Astrocyte (in vitro differentiated cells and primary cell): ENCODE measurements around the gene RPS6KA1. TPM values are rescaled to one million over a fixed set of nuclear protein-coding genes. Genes with fewer than 3 reads are reported as not detected.

Experiments
- DNase-seq: peaks from one replicate; pipeline ENCODE4 v3.0.0-alpha.2; 2010; ENCODE audit warnings: low read depth
- FAIRE-seq: peaks from 2 replicates; lab custom pipeline; 2011; peaks lifted over from hg19 to GRCh38; lab: Jason Lieb, UNC
- H2AFZ ChIP-seq: 2 replicates; pipeline ENCODE4 v1.6.0; 2012; ENCODE audit warnings: low read depth, low read length, inconsistent platforms
- H3K27ac ChIP-seq: 2 replicates; pipeline ENCODE4 v1.5.1; 2011; ENCODE audit warnings: low read depth, low read length, inconsistent platforms
- H3K27me3 ChIP-seq: 2 replicates; pipeline ENCODE4 v1.6.0; 2011; ENCODE audit warnings: low read length, inconsistent platforms; ENCODE audit not compliant: insufficient read depth
- H3K36me3 ChIP-seq: 2 replicates; pipeline ENCODE4 v1.5.1; 2011; ENCODE audit warnings: low read length, inconsistent platforms; ENCODE audit not compliant: insufficient read depth
- H3K4me1 ChIP-seq: 2 replicates; pipeline ENCODE4 v1.5.1; 2011; ENCODE audit warnings: low read length, inconsistent platforms; ENCODE audit not compliant: insufficient read depth
- H3K4me2 ChIP-seq: 2 replicates; pipeline ENCODE4 v1.6.0; 2012; ENCODE audit warnings: low read length, inconsistent platforms
- H3K4me3 ChIP-seq: 2 replicates; pipeline ENCODE4 v1.5.1; 2011; ENCODE audit warnings: low read depth, mild to moderate bottlenecking, low read length, inconsistent platforms; ENCODE audit not compliant: insufficient read depth
- H3K79me2 ChIP-seq: 2 replicates; pipeline ENCODE4 v1.6.0; 2012; ENCODE audit warnings: mild to moderate bottlenecking, low read length, inconsistent platforms; ENCODE audit not compliant: insufficient read depth
- H3K9ac ChIP-seq: 2 replicates; pipeline ENCODE4 v1.6.0; 2012; ENCODE audit warnings: mild to moderate bottlenecking, low read length, inconsistent platforms
- H3K9me3 ChIP-seq: 2 replicates; pipeline ENCODE4 v1.5.1; 2012; ENCODE audit warnings: low read depth, mild to moderate bottlenecking, low read length, inconsistent platforms; ENCODE audit not compliant: insufficient read depth
- H4K20me1 ChIP-seq: 2 replicates; pipeline ENCODE4 v1.6.0; 2012; ENCODE audit warnings: low read length, inconsistent platforms; ENCODE audit not compliant: insufficient read depth
- H3K27ac Mint-ChIP-seq: one replicate; pipeline ENCODE4 v1.8.0; 2021; ENCODE audit warnings: mild to moderate bottlenecking, mixed read lengths; ENCODE audit not compliant: unreplicated experiment
- H3K27me3 Mint-ChIP-seq: one replicate; pipeline ENCODE4 v1.8.0; 2021; ENCODE audit warnings: low read depth, mixed read lengths; ENCODE audit not compliant: unreplicated experiment
- H3K36me3 Mint-ChIP-seq: one replicate; pipeline ENCODE4 v1.8.0; 2021; ENCODE audit warnings: low read depth, mixed read lengths; ENCODE audit not compliant: unreplicated experiment
- H3K4me1 Mint-ChIP-seq: one replicate; pipeline ENCODE4 v1.8.0; 2021; ENCODE audit warnings: low read depth, mixed read lengths; ENCODE audit not compliant: unreplicated experiment
- H3K4me3 Mint-ChIP-seq: one replicate; pipeline ENCODE4 v1.8.0; 2021; ENCODE audit warnings: mild to moderate bottlenecking, moderate library complexity, mixed read lengths; ENCODE audit not compliant: unreplicated experiment
- H3K9me3 Mint-ChIP-seq: one replicate; pipeline ENCODE4 v1.8.0; 2021; ENCODE audit warnings: mild to moderate bottlenecking, mixed read lengths; ENCODE audit not compliant: unreplicated experiment
- CTCF ChIP-seq: IDR thresholded peaks from 2 replicates; pipeline ENCODE4 v1.5.1; 2011; ENCODE audit warnings: low read depth, mild to moderate bottlenecking, inconsistent platforms, low read length, moderate library complexity; ENCODE audit not compliant: insufficient read depth
- EZH2 ChIP-seq: IDR thresholded peaks from 2 replicates; pipeline ENCODE4 v1.6.1; 2012; ENCODE audit warnings: mild to moderate bottlenecking, low read length, inconsistent platforms; ENCODE audit not compliant: insufficient read depth
- total RNA-seq: library from RNA; stranded (reverse); gene quantifications from 2 replicates; pipeline ENCODE4 v1.2.1, GENCODE V29; 2021

RPS6KA1 gene
- total RNA-seq, 1 donor from 2014 or later: 11.8 TPM

- Mint-ChIP-seq H3K27me3 (no peaks in the 10 kb centered on the region), H3K27ac (no peak overlapping the region), H3K4me1 (peaks cover 3% of the 10 kb centered on the region), H3K9me3 (no peaks in the 10 kb centered on the region), H3K4me3 (no peak overlapping the region), H3K36me3 (peaks cover 4% of the 10 kb centered on the region)
- Histone ChIP-seq H2AFZ (no peak overlapping the region), H3K9me3 (no peaks in the 10 kb centered on the region), H3K79me2 (no peaks in the 10 kb centered on the region), H3K4me2 (no peak overlapping the region), H3K27me3 (no peaks in the 10 kb centered on the region), H3K36me3 (no peaks in the 10 kb centered on the region), H3K4me1 (peaks cover 4% of the 10 kb centered on the region), H3K4me3 (no peak overlapping the region), H3K27ac (no peak overlapping the region), H3K9ac (no peak overlapping the region), H4K20me1 (no peaks in the 10 kb centered on the region)
- no peak for DNase-seq
- FAIRE-seq: no peak
- TF ChIP-seq CTCF (no peak), EZH2 (no peak)
Observed at GRCh38 chr1:26536081-26536480, 6.5 kb downstream of the RPS6KA1 start.

GRCh38 chr1:26536521-26536920, 7.0 kb downstream of the RPS6KA1 start:
- Mint-ChIP-seq H3K4me1 (peaks cover 3% of the 10 kb centered on the region), H3K36me3 (peaks cover 4% of the 10 kb centered on the region), H3K27ac (no peak overlapping the region), H3K4me3 (no peak overlapping the region), H3K27me3 (no peaks in the 10 kb centered on the region), H3K9me3 (no peaks in the 10 kb centered on the region)
- H3K4me2 ChIP-seq: no peak overlapping the region
- no peak overlapping the region for H3K4me3 ChIP-seq
- H3K27ac ChIP-seq: no peak overlapping the region
- no peaks in the 10 kb centered on the region for H3K79me2 ChIP-seq
- H3K9ac ChIP-seq: no peak overlapping the region
- H3K4me1 ChIP-seq: no peaks in the 10 kb centered on the region
- FAIRE-seq: no peak
- H3K9me3 ChIP-seq: no peaks in the 10 kb centered on the region
- H3K27me3 ChIP-seq: no peaks in the 10 kb centered on the region
- no peak for DNase-seq
- TF ChIP-seq EZH2 (no peak), CTCF (no peak)
- no peak overlapping the region for H2AFZ ChIP-seq
- H4K20me1 ChIP-seq: no peaks in the 10 kb centered on the region
- H3K36me3 ChIP-seq: no peaks in the 10 kb centered on the region

- H3K9ac ChIP-seq: no peak overlapping the region
- no peak overlapping the region for H2AFZ ChIP-seq
- no peaks in the 10 kb centered on the region for H3K9me3 Mint-ChIP-seq
- H3K9me3 ChIP-seq: no peaks in the 10 kb centered on the region
- TF ChIP-seq EZH2 (no peak), CTCF (peak; percentile 26)
- no peak overlapping the region for H3K4me3 ChIP-seq
- peaks cover 4% of the 10 kb centered on the region for H3K36me3 Mint-ChIP-seq
- no peak overlapping the region for H3K27ac Mint-ChIP-seq
- H3K79me2 ChIP-seq: no peaks in the 10 kb centered on the region
- DNase-seq (no peak), FAIRE-seq (no peak)
- no peak overlapping the region for H3K27ac ChIP-seq
- no peaks in the 10 kb centered on the region for H4K20me1 ChIP-seq
- no peaks in the 10 kb centered on the region for H3K27me3 ChIP-seq
- no peaks in the 10 kb centered on the region for H3K36me3 ChIP-seq
- peaks cover 3% of the 10 kb centered on the region for H3K4me1 Mint-ChIP-seq
- no peaks in the 10 kb centered on the region for H3K4me1 ChIP-seq
- H3K27me3 Mint-ChIP-seq: no peaks in the 10 kb centered on the region
- no peak overlapping the region for H3K4me3 Mint-ChIP-seq
- no peak overlapping the region for H3K4me2 ChIP-seq
Observed at GRCh38 chr1:26537951-26538352, 8.4 kb downstream of the RPS6KA1 start.
